ENCODE data around the gene RNLS. TPM values are rescaled to one million over a fixed set of nuclear protein-coding genes. Genes with fewer than 3 reads are reported as not detected.

RNLS gene
- polyA plus RNA-seq, 2 of the 4 experiments (the other 2 are of a cell fraction): 11.7 to 16.8 TPM

DNA sequence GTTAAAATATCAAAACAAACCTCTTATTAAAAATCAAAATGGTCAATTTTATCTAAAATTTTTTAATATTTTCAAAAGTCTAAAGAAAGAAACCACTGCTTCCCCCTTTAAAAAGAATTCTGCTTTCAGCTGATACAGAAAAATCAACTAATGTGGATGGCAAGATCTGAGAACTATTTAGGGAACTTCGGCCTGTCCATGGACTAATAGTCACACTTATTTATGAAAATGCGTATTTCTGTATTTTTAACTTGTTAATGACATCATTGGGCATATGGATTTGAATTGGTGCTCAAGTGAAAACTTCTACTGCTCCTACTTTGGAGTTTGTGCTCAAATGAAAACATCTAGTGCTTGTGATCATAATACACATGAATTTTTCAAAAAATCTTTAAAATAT, 31.9 kb downstream of the RNLS start (continued):
- TF ChIP-seq ZFP36 (IDR thresholded peaks at IDR 0.05; ENCODE audit: borderline replicate concordance, partially characterized antibody): no peak

GRCh38 chr10:88546497-88546896, 36.6 kb downstream of the RNLS start:
- H3K4me2 ChIP-seq: no peak overlapping the region
- POLR2A ChIA-PET: no interaction called here
- 27% methylated on average over 3 of the region's 3 CpGs for WGBS (ENCODE audit: missing lambda C conversion rate)
- H3K27ac ChIP-seq: no peak overlapping the region
- TF ChIP-seq ZNF302 (CRISPR knock-in tag; IDR thresholded peaks at IDR 0.05): no peak
- no peak for TF ChIP-seq HOXA7 (CRISPR knock-in tag; IDR thresholded peaks at IDR 0.05)
- TF ChIP-seq EHF (CRISPR knock-in tag; IDR thresholded peaks at IDR 0.05): no peak
- no peak for TF ChIP-seq CBX8 (IDR thresholded peaks at IDR 0.05)
- no peaks in the 10 kb centered on the region for H3K9me3 ChIP-seq
- FAIRE-seq (no peak), DNase-seq (ENCODE audit: low read depth in 1 of 2, low spot score in 1 of 2) (no peak), ATAC-seq (no peak)
- no peaks in the 10 kb centered on the region for H3K4me1 ChIP-seq
- no peak overlapping the region for H3K4me3 ChIP-seq
- CTCF ChIA-PET: no interaction called here

DNA sequence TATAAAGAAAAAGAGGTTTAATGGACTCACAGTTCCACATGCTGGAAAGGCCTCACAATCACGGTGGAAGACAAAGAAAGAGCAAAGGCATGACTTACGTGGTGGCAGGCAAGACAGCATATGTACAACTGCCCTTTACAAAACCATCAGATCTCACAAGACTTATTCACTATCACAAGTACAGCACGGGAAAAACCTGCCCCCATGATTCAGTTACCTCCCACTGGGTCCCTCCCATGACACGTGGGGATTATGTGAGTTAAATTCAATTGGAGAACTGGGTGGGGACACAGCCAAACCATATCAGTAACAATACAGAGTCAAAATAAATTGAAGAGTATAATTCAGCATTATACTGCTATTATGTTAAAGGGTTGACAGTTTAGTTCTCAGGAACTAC, 37.8 kb downstream of the RNLS start:
- POLR2A ChIA-PET: no interaction called here
- ATAC-seq (no peak), FAIRE-seq (no peak), DNase-seq (ENCODE audit: low read depth in 1 of 2, low spot score in 1 of 2) (no peak)
- 50% methylated on average over 4 of the region's 4 CpGs for WGBS (ENCODE audit: missing lambda C conversion rate)
- CTCF ChIA-PET: no interaction called here
- Histone ChIP-seq H3K9me3 (no peaks in the 10 kb centered on the region), H3K4me1 (no peaks in the 10 kb centered on the region), H3K4me3 (no peak overlapping the region), H3K27ac (no peak overlapping the region), H3K4me2 (no peak overlapping the region)
- TF ChIP-seq HEYL (CRISPR knock-in tag; IDR thresholded peaks at IDR 0.05): no peak
- no peak for TF ChIP-seq CEBPB (IDR thresholded peaks at IDR 0.05)
- no peak for TF ChIP-seq TP53 (CRISPR knock-in tag; IDR thresholded peaks at IDR 0.05)
- no peak for TF ChIP-seq ESRRA (IDR thresholded peaks at IDR 0.05; ENCODE audit: borderline replicate concordance, low read length)
- no peak for TF ChIP-seq FOSB (CRISPR knock-in tag; IDR thresholded peaks at IDR 0.05)
- no peak for TF ChIP-seq POLR2A (IDR thresholded peaks at IDR 0.05; ENCODE audit: low read length)
- TF ChIP-seq ZSCAN20 (CRISPR knock-in tag; IDR thresholded peaks at IDR 0.05): no peak
- no peak for TF ChIP-seq GATA3 (IDR thresholded peaks at IDR 0.05; ENCODE audit: borderline replicate concordance)
- TF ChIP-seq ZFP36 (IDR thresholded peaks at IDR 0.05; ENCODE audit: borderline replicate concordance, partially characterized antibody): no peak
- no peak for TF ChIP-seq KDM1A (IDR thresholded peaks at IDR 0.05; ENCODE audit: low read depth)
- no peak for TF ChIP-seq ELK1 (IDR thresholded peaks at IDR 0.05; ENCODE audit: low read depth, low read length)
- no peak for TF ChIP-seq NPAS2 (CRISPR knock-in tag; IDR thresholded peaks at IDR 0.05; ENCODE audit: borderline replicate concordance)
- TF ChIP-seq, protein P1, sequence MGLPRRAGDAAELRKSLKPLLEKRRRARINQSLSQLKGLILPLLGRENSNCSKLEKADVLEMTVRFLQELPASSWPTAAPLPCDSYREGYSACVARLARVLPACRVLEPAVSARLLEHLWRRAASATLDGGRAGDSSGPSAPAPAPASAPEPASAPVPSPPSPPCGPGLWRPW (IDR thresholded peaks at IDR 0.05): no peak
- TF ChIP-seq RNF2 (IDR thresholded peaks at IDR 0.05; ENCODE audit: borderline replicate concordance, low read depth): no peak
- no peak for TF ChIP-seq PHF8 (IDR thresholded peaks at IDR 0.05; ENCODE audit: borderline replicate concordance, low read depth)

- no peak overlapping the region for H3K4me3 ChIP-seq
- H3K27ac ChIP-seq: no peak overlapping the region
- no peak overlapping the region for H3K4me2 ChIP-seq
- TF ChIP-seq EHF (CRISPR knock-in tag; IDR thresholded peaks at IDR 0.05): no peak
- TF ChIP-seq TFCP2L1 (CRISPR knock-in tag; IDR thresholded peaks at IDR 0.05): no peak
- ChIA-PET POLR2A (no interaction called here), CTCF (interaction anchor here (0.7 kb wide), 1 partner anchor 10 kb away, joined by 4 read pairs; no protein-coding TSS in a partner anchor)
- ATAC-seq (no peak), DNase-seq (ENCODE audit: low read depth in 1 of 2, low spot score in 1 of 2) (no peak), FAIRE-seq (no peak)
- H3K4me1 ChIP-seq: no peaks in the 10 kb centered on the region; the same call in 2 of the 3 replicates
- WGBS (ENCODE audit: missing lambda C conversion rate): 71% methylated on average over 2 of the region's 2 CpGs
- no peaks in the 10 kb centered on the region for H3K9me3 ChIP-seq
These were observed 38.8 kb downstream of the RNLS start for GRCh38 chr10:88544140-88544870.
